ENCODE measurements around the gene USP17L27.
"Not testable (repeated sequence)": the region's sequence is repeated elsewhere in the genome, so short reads cannot be mapped to it uniquely, and the experiment has no call there.

DNA sequence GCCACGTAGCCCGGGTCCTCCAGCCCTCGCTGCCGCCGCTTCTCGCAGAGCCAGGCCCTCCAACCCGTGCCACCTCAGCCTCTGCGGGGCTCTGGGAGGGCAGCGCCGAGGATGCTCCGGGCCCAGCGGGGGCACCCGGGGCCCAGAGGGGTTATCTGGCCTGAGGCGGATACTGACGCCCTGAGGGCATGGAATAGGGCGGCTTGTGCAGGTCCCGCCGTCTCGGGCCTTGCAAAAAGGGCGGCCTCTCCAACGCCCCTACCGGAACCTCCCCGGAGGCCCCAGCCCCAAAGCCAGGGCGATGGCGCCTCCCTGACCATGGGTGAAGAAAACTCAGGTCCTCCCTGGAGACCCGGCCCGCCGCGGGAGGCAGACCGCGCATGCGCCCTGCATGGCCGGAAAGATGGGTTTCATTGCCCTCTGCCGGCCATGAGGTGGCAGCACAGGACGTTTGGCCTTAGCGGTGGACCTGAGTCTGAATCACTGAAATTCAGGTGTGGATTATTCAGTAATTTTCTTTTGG, 37.1 kb downstream of the USP17L27 start:
- TF ChIP-seq, protein P1, sequence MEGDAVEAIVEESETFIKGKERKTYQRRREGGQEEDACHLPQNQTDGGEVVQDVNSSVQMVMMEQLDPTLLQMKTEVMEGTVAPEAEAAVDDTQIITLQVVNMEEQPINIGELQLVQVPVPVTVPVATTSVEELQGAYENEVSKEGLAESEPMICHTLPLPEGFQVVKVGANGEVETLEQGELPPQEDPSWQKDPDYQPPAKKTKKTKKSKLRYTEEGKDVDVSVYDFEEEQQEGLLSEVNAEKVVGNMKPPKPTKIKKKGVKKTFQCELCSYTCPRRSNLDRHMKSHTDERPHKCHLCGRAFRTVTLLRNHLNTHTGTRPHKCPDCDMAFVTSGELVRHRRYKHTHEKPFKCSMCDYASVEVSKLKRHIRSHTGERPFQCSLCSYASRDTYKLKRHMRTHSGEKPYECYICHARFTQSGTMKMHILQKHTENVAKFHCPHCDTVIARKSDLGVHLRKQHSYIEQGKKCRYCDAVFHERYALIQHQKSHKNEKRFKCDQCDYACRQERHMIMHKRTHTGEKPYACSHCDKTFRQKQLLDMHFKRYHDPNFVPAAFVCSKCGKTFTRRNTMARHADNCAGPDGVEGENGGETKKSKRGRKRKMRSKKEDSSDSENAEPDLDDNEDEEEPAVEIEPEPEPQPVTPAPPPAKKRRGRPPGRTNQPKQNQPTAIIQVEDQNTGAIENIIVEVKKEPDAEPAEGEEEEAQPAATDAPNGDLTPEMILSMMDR (IDR thresholded peaks at IDR 0.05): peak; percentile 57 to 62 (median 60)
- TF ChIP-seq EP300 (IDR thresholded peaks at IDR 0.05); POLR2A (IDR thresholded peaks at IDR 0.05; ENCODE audit: low read depth); POLR2AphosphoS5 (IDR thresholded peaks at IDR 0.05): not testable (repeated sequence)
